Large intestine (tissue), 3 donors: ENCODE results near the gene POU2F2. TPM values are rescaled to one million over a fixed set of nuclear protein-coding genes. Genes with fewer than 3 reads are reported as not detected.

Source experiments
- DNase-seq, 2 donors: peaks; one replicate each; pipeline versions ENCODE4 v3.0.0 to v3.0.0-alpha.2; 2013
- H3K27ac ChIP-seq: one replicate; pipeline ENCODE4 v1.5.1; 2013; ENCODE audit warnings: low read length
- H3K27me3 ChIP-seq: 2 replicates; pipeline ENCODE4 v1.6.1; 2013; ENCODE audit warnings: low read length; ENCODE audit not compliant: control insufficient read depth, insufficient read depth
- H3K36me3 ChIP-seq: 2 replicates; pipeline ENCODE4 v1.6.1; 2013; ENCODE audit warnings: low read length; ENCODE audit not compliant: control insufficient read depth, insufficient read depth
- H3K4me1 ChIP-seq: one replicate; pipeline ENCODE4 v1.6.1; 2013; ENCODE audit warnings: low read length; ENCODE audit not compliant: control insufficient read depth, insufficient read depth
- H3K4me3 ChIP-seq: one replicate; pipeline ENCODE4 v1.5.1; 2013; ENCODE audit warnings: low read length
- H3K9me3 ChIP-seq: one replicate; pipeline ENCODE4 v1.6.1; 2013; ENCODE audit warnings: mild to moderate bottlenecking, low read depth, low read length, moderate library complexity; ENCODE audit not compliant: control insufficient read depth
- WGBS: methylation state at CpG from one replicate; pipeline ENCODE4 v1.1.5; 2013; ENCODE audit warnings: low lambda C conversion rate; ENCODE audit not compliant: insufficient coverage; 5-methylcytosine and 5-hydroxymethylcytosine counted together
- polyA plus RNA-seq: library from polyadenylated mRNA; unstranded; fragments of 120-200 nt; gene quantifications from one replicate; pipeline ENCODE4 v1.2.1, GENCODE V29; 2013

Gene POU2F2
- polyA plus RNA-seq, 1 donor: 2.7 TPM

DNA sequence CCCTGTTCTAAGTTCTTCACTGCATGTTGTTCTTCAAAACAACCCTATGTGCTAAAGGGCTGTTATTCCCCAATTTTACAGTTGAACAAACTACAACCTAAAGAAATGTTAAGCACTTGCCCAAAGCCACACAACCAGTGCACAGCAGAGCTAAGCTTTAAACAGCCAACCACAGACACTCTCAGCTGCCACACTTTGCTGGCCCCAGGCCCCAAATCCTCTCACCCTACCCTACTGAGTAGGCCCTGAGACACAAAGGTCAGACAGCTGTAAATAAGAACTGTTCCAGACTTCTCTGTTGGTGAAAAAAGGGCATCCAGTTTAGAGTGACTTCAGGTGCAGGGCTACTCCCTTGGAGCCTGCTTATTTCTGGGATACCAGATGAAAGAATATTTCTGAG is 92.2 kb downstream of the POU2F2 start:
- DNase-seq: no peak
- Histone ChIP-seq H3K27ac (no peak overlapping the region), H3K4me1 (no peaks in the 10 kb centered on the region), H3K27me3 (peaks cover under 1% of the 10 kb centered on the region), H3K9me3 (no peaks in the 10 kb centered on the region), H3K4me3 (no peak overlapping the region), H3K36me3 (no peaks in the 10 kb centered on the region)

GRCh38 chr19:42038666-42039065 is 93.6 kb downstream of the POU2F2 start:
- no peaks in the 10 kb centered on the region for H3K4me1 ChIP-seq
- no peak for DNase-seq
- WGBS: no CpG with 5 or more reads among the region's 6 CpGs
- H3K4me3 ChIP-seq: no peak overlapping the region
- H3K9me3 ChIP-seq: no peaks in the 10 kb centered on the region
- no peaks in the 10 kb centered on the region for H3K27me3 ChIP-seq
- H3K27ac ChIP-seq: no peak overlapping the region
- no peaks in the 10 kb centered on the region for H3K36me3 ChIP-seq

DNA sequence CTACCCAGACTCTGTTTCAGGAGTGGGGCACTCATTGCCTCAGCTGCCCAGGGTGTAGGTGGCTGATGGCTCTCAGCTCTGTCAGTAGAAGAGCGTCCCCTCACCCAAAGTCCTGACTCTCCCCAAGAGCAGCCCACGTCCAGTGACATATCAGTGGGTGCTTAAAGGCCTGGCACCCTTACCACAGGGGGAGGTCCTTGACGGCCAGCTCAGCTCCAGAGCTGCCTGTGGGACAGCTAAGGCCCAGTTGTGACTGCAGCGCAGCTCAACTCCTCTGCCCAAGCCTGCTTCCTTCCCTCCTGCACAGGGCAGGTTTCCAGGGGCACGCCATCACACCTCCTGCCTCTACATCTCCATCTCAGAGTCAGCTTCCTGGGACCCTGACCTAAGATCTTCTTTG is 94.6 kb downstream of the POU2F2 start:
- DNase-seq: no peak
- Histone ChIP-seq H3K4me3 (no peak overlapping the region), H3K4me1 (no peaks in the 10 kb centered on the region), H3K27me3 (no peaks in the 10 kb centered on the region), H3K36me3 (no peaks in the 10 kb centered on the region), H3K9me3 (no peaks in the 10 kb centered on the region), H3K27ac (no peak overlapping the region)
- WGBS: no CpG with 5 or more reads among the region's 5 CpGs

Other genes starting within 250 kb of the POU2F2 start
- 63.6 TPM for gene ARHGEF1, start 249.3 kb downstream of the POU2F2 start, polyA plus RNA-seq
- gene ERFL, start 204.0 kb downstream of the POU2F2 start, polyA plus RNA-seq: 0.24 TPM
- 82.4 TPM for gene RABAC1, start 173.1 kb downstream of the POU2F2 start, polyA plus RNA-seq
- gene ATP1A3, start 138.2 kb downstream of the POU2F2 start, polyA plus RNA-seq: 13.0 TPM
- gene GRIK5, start 62.2 kb downstream of the POU2F2 start, polyA plus RNA-seq: 4.7 TPM
- gene ZNF574, start 56.3 kb downstream of the POU2F2 start, polyA plus RNA-seq: 15.1 TPM
- gene DEDD2, start 85.2 kb upstream of the POU2F2 start, polyA plus RNA-seq: 30.7 TPM
- 9.3 TPM for gene ZNF526, start 87.9 kb upstream of the POU2F2 start, polyA plus RNA-seq
- gene GSK3A, start 110.2 kb upstream of the POU2F2 start, polyA plus RNA-seq: 70.8 TPM
- gene ERF, start 122.7 kb upstream of the POU2F2 start, polyA plus RNA-seq: 70.3 TPM
- gene CIC, start 136.8 kb upstream of the POU2F2 start, polyA plus RNA-seq: 43.4 TPM
- 0.91 TPM for gene PRR19, start 169.7 kb upstream of the POU2F2 start, polyA plus RNA-seq
- gene PAFAH1B3, start 170.2 kb upstream of the POU2F2 start, polyA plus RNA-seq: 35.3 TPM
- gene TMEM145, start 180.9 kb upstream of the POU2F2 start, polyA plus RNA-seq: 3.3 TPM
- 23.9 TPM for gene MEGF8, start 193.2 kb upstream of the POU2F2 start, polyA plus RNA-seq